GM18517 (cell line): Measurements from ENCODE around the gene ZZZ3.
"Not testable (repeated sequence)": the region's sequence is repeated elsewhere in the genome, so short reads cannot be mapped to it uniquely, and the experiment has no call there.

Experiments
- ATAC-seq: cut with Tn5 transposase; IDR thresholded peaks from one replicate; pipeline ENCODE4 v1.9.1; 2021; ENCODE audit warnings: mild to moderate bottlenecking, moderate library complexity; ENCODE audit not compliant: unreplicated experiment

Gene ZZZ3

DNA sequence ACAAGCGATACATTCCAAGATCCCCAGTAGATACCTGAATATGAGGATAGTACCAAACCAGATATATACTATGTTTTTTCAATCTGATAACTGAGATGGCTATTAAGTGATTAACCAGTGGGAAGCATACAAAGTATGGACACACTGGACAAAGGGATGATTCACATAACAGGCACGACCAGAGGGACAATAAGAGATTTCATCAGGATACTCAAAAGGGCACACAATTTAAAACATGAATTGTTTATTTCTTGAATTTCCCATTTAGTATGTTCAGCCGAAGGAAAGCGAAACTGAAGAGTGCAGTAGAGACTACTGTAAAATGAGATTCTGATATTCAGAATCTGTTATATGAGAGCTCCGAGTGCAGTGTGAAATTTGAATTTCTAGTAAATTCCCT, 10.6 kb downstream of the ZZZ3 start:
- ATAC-seq = no peak

DNA sequence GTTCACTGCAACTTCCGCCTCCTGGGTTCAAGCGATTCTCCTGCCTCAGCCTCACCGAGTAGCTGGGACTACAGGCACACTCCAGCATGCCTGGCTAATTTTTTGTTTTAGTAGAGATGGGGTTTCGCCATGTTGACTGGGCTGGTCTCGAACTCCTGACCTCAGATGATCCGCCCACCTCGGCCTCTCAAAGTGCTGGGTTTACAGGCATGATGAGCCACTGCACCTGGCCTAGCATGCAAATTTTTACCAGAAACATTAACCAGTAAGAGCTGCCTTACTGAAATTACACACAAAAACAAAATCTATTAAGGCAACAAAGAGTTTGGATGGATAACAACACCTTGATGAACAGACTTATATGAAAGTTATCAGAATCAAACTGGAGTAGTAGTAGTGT, 12.1 kb downstream of the ZZZ3 start:
- ATAC-seq = no peak

DNA sequence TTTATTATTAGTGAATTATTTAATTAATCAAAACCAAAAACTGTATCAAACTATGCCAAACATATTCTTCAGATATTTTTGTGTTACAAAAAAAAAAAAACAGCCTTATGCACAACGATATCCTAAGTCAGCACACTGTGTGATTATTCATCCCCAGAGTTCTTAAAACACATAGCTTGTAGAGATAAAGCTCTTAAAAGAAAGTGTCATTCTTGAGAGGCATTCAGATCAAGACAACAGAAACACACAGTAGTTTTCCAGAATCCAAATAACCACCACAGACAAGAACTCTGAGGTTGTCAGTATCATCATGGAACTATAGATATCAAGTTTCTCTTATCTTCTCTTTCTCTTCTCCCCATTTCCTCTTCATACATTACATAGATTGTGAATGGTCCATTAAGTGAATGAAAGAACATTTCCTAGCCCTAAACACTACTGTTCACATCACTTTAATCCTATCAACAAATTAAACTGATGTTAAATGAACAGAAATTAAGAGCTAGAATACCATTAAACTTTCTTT, 13.5 kb downstream of the ZZZ3 start:
- ATAC-seq = no peak

DNA sequence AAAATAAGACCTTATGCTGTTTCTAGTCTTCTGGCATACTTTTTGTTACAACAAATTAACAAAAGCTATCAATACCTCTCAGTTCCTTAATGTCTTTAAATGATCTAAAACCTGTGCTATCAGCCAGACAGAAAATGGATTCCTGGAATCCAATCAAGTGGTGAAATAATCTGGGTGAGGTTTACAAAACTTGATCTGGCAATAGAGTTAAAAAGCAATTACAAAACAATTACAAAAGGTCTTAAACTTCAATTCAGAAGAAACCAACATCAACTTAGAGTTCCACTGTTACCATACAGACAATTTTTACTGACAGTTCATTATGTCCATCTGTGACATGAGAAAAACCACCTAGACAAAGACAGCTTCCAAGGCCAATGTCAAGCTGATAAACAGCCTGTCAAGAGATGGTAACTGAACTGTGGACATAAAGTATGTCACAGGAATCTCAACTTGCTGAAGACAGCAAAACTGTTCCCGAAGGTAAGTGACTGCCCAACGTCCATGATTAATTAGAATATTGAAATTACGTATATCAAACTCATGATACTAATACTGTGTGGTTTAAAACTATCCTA, 17.4 kb downstream of the ZZZ3 start:
- no peak for ATAC-seq

DNA sequence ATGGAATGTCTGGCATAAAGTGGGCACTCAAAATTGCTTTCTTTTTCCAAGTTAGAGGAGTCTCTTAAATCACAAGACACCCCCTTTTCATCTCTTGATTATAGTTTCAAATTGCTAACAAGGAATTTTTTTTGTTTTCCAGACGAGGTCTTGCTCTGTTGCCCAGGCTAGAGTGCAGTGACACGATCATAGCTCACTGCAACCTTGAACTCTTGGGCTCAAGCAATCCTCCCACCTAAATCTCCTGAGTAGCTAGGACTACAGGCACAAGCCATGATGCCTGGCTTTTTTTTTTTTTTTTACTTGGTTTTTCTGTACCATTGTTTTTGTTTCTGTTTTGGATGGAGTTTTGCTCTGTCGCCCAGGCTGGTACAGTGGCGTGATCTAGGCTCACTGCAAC, 20.8 kb downstream of the ZZZ3 start:
- ATAC-seq = no peak

DNA sequence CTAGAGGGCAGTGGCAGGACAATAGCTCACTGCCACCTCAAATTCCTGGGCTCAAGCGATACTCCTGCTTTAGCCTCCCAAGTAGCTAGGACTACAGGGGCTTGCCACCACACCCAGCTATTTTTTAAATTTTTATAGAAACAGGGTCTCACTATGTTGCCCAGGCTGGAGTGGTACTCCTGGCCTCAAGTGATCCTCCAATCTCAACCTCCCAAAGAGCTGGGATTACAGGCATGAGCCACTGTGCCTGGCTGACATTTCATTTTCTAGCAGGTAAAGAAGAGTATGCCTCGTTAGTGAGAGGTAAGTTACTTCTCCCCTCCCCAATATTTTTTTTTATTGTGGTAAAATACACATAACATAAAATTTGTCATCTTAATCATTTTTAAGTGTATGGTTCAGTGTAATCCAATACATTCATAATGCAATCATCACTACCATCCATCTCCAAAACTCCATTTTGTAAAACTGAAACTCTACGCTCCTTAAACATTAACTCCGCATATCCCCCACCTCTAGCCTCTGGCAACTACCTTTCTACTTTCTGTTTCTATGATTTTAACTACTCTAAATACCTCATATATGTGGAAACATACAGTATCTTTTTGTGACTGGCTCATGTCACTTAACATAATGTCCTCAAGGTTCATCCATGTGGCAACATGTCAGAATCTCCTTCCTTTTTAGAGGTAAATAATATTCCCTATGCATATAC, 22.4 kb downstream of the ZZZ3 start:
- ATAC-seq = no peak

DNA sequence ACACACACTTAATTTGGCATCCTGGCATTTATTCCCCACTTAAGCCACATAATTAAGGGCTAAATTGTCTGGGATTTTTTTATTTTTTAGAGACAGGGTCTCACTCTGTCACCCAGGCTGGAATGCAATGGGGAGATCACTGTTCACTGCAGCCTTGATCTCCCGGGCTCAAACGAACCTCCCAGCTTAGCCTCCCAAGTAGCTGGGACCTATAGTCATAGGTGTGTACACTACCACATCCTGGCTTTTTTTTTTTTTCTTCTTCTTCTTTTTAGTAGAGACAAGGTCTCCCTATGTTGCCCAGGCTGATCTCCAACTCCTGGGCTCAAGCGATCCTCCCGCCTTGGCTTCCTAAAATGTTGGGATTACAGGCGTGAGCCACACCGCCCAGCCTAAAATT, 24.2 kb downstream of the ZZZ3 start:
- no peak for ATAC-seq

DNA sequence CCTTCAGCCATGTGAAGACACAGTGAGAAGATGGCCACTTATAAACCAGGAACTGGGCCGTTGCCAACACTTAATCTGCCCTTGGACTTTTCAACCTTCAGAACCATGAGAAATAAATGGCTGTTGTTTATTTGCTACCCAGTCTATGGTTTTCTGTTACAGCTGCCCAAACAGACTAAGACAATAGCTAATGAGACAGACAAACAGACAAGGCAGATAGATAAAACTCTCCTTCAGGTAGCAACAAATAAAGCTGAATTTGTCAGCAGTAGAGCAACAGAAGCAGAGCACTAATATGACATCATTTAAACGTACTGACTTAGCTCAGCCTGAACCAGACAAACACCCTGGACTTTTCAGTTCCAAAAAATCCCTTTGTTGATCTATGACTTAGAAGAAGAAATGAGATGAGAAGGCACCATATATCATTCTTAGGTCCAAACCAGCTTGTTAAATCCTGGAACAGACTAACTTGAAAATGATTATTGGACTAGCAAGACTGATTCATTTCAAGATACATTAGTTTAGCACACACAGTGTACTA, 27.0 kb downstream of the ZZZ3 start:
- no peak for ATAC-seq

DNA sequence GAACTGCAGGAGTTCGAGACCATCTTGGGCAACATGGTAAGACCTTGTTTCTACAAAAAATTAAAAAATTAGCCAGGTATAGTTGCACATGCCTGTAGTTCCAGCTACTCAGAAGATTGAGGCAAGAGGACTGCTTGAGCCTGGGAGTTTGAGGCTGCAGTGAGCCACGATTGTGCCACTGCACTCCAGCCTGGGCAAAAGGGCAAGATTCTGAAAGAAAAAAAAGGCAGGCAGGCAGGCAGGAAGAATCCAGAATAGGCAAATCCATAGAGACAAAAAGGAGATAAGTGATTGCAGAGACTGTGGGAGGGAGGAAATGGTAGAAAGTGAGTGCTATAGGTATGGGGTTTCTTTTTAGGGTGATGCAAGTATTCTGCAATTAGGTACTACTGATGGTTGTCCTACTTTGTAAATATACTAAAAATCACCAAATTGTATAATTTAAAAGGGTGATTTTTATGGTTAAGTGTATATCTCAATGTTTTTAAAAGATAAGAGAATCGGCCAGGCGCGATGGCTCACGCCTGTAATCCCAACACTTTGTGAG, 29.4 kb downstream of the ZZZ3 start:
- no peak for ATAC-seq

DNA sequence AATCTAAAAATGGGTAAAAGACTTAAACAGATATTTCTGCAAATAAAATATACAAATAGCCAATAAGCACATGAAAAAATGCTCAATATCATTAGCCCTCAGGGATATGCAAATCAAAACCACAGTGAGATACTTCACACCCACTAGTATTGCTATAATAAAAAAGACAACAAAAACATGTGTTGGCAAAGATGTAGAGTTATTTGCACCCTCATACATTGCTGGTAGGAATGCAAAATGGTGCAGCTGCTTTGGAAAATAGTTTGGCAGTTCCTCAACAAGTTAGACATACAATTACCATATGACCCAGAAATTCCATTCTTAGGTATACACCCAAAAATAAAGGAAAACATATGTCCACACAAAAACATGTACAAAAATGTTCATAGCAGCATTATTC, 30.2 kb downstream of the ZZZ3 start:
- no peak for ATAC-seq

DNA sequence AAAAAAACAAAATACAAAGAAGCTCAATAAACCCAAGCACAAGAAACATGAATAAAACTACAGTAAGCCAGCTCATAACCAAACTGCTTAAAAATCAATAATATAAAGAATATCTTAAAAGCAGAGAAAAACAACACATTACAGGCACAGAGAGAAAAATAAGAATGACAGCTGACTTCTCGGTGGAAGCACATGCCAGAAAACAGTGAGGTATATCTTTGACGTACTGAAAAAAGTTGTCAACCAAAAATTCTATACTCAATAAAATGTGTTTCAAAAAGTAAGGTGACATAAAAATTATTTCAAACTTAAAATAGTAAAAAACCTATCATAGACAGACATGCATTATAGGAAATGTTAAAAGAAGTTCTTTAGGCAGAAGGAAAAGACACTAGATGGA, 33.3 kb downstream of the ZZZ3 start:
- no peak for ATAC-seq

DNA sequence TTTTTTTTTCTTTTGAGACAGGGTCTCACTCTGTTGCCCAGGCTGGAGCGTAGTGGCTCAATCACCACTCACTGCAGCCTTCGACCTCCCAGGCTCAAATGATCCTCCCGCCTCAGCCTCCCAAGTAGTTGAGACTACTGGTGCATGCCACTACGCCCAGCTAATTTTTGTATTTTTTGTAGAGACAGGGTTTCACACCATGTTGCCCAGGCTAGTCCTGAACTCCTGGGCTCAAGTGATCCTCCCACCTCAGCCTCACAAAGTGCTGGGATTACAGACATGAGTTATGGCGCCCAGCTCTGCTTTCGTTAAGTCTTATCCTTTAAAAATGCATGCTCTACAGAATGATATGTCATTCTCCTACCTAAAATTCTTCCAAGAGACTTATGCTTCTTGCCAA, 36.2 kb downstream of the ZZZ3 start:
- ATAC-seq = not testable (repeated sequence)

DNA sequence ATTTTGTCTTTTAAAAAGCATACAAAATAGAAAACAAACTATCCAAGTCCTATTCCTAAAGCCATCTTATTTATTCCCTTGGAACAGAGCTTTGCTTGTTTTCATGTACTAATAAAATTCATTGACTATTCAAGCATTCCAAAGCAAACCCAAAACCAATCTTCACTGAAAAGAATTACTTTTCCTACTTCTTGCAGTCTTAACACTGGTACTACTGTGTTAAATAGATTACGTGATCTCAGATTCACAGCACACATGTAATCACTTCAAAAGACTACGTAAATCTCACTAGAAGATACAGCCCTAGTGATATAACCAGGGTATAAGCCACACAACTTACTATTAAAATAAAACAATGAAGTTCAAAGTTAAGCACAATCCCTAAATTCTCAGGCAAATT, 39.0 kb downstream of the ZZZ3 start:
- ATAC-seq = no peak

DNA sequence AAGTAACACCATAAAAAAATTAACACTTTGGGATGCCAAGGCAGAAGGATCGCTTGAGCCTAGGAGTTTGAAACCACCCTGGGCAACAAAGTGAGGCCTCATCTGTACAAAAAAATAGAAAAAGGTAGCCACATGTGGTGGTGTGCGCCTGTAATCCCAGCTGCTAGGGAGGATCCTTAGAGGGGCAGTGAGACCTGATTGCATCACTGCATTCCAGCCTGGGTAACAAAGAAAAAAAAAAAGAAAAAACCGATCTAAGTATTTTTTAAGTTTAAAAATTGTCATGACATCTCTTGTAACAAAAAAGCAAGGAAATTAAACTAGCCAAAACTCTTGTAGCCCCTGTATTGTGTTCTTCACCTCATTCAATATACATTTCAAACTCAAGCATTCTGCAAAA, 39.5 kb downstream of the ZZZ3 start:
- no peak for ATAC-seq

DNA sequence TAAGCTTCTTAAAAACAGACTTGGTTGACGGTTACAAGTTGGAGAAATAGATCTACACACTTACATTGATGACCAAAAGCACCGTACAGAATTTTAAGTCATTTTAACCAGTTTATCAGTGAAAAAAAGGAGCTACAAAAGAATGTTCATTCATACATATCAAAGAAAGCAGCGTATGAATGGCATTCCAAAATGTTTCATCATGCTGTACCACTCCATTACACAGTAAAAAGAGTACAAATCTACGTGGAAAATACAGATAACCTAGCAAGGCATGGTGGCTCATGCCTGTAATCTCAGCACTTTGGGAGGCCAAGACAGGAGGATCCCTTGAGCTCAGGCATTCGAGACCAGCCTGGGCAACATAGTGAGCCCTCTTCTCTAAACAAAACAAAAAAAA, 40.3 kb downstream of the ZZZ3 start:
- ATAC-seq = no peak

DNA sequence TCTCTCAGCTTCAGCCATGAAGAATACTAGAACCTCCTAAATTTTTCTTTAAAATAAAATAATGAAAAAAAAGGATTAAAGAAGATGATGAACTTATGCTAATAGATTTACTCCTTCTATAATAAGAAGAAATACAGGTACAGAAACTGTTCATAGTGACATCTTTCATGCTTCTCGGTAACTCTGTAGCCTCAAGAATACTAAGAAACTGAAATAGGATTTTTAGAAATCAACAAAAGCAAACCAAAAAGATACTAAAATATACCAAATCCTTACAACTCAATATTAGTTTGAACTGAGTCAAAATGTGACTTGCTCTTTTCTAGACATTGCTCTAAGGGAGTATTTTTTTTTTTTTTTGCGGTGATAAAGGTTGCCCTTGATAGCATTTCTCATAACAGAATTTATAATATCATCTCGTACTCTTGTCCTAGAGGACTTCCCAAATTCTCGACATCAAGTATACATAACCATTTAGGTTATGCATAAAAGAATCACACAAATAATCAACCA, 42.8 kb downstream of the ZZZ3 start:
- ATAC-seq = no peak

DNA sequence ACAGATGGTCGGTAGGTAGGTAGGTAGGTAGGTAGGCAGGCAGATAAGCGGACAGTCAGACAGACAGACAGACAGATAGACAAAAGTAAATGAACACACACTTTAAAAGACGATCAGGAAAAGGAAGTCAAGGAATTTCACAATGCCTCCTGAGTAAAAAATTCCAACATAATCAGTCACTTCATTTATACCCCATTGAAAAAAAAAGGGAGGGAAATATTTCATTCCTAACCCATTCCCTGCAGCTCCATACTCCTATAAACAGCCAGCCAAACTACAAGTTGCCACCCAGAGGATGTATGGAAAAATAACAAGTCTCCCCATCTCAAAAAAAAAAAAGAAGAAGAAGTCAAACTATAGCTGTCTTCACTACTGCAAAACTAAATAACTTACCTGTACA, 43.4 kb downstream of the ZZZ3 start:
- no peak for ATAC-seq

DNA sequence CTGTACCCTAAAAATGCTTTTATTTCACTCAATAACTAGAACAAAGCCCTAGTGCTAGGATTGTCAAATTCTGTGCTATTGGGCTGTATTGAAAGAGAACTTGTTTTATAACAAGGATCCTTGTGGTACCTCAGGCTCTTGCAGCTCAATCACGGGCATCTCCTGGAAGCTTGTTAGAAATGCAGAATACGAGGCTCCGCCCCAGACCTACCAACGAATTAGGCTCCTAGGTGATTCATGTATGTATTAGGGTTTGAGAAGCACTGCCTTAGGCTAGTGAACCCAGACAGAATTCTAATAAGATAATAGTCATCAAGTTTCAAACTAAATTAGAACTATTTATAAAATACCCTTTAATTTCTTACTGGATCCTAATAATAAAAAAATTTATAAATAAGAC, 45.6 kb downstream of the ZZZ3 start:
- ATAC-seq = no peak
